ENCODE data around the gene PPME1. TPM values are rescaled to one million over a fixed set of nuclear protein-coding genes. Genes with fewer than 3 reads are reported as not detected.

Gene PPME1
- total RNA-seq, 1 experiment from 2014 or later = 39.4 TPM

- no peak overlapping the region for H3K14ac ChIP-seq (ENCODE audit: insufficient read depth, low read length)
- no peak overlapping the region for H4K8ac ChIP-seq (replicated peaks; ENCODE audit: insufficient read length, low read depth, low read length)
Observed at GRCh38 chr11:74280494-74280893, 109.4 kb downstream of the PPME1 start.

More at GRCh38 chr11:74280494-74280893, 109.4 kb downstream of the PPME1 start:
- Histone ChIP-seq H4K20me1 (ENCODE audit: control insufficient read depth, insufficient read depth, insufficient read length) (no peaks in the 10 kb centered on the region), H3K18ac (ENCODE audit: insufficient read length, low read depth, low read length) (no peak overlapping the region), H2BK5ac (ENCODE audit: insufficient read length, low read length) (no peak overlapping the region), H2BK20ac (ENCODE audit: low read depth, low read length, poor library complexity, severe bottlenecking) (no peak overlapping the region), H3K4ac (ENCODE audit: low read depth, low read length) (no peak overlapping the region), H3K4me2 (ENCODE audit: insufficient read depth, insufficient read length, low read length) (no peak overlapping the region), H2BK12ac (ENCODE audit: insufficient read length, low read depth, low read length) (no peak overlapping the region), H2AFZ (ENCODE audit: low read length) (no peak overlapping the region), H3K27me3 (ENCODE audit: insufficient read depth, low read length) (no peaks in the 10 kb centered on the region), H3K4me1 (ENCODE audit: insufficient read depth, low read length) (0 out of 2 replicates have a peak, but pooled peaks cover 1% of the 10 kb centered on the region), H3K23me2 (ENCODE audit: insufficient read length, low read depth, low read length, poor library complexity, severe bottlenecking) (no peaks in the 10 kb centered on the region), H3T11ph (ENCODE audit: low read length) (no peak overlapping the region), H3K9me3 (ENCODE audit: control insufficient read depth, low read depth, low read length) (no peaks in the 10 kb centered on the region), H3K27ac (ENCODE audit: insufficient read length, low read depth, low read length) (no peak overlapping the region), H2AK5ac (ENCODE audit: insufficient read length, low read length) (no peak overlapping the region), H2BK120ac (ENCODE audit: low read depth, low read length, poor library complexity, severe bottlenecking) (no peak overlapping the region), H3K79me1 (ENCODE audit: insufficient read depth, low read depth, low read length, poor library complexity, severe bottlenecking) (no peaks in the 10 kb centered on the region), H3K9ac (ENCODE audit: extremely low read depth, insufficient read length, low read length) (no peak overlapping the region), H2BK15ac (ENCODE audit: low read depth, low read length) (no peak overlapping the region), H3K56ac (ENCODE audit: insufficient read length, low read depth, low read length) (no peak overlapping the region), H3K79me2 (ENCODE audit: insufficient read depth, low read length) (no peaks in the 10 kb centered on the region), H3K23ac (ENCODE audit: insufficient read length, low read depth, low read length) (no peak overlapping the region), H4K91ac (ENCODE audit: insufficient read length, low read depth, low read length) (no peak overlapping the region), H4K5ac (ENCODE audit: insufficient read length, low read depth, low read length) (no peak overlapping the region)
- Mint-ChIP-seq H3K27me3 (ENCODE audit: low read depth) (no peaks in the 10 kb centered on the region), H3K4me3 (no peak overlapping the region), H3K27ac (no peak overlapping the region), H3K36me3 (ENCODE audit: insufficient read depth in 1 of 3, low read depth in 3 of 3) (no peaks in the 10 kb centered on the region), H3K9me3 (no peaks in the 10 kb centered on the region), H3K4me1 (no peaks in the 10 kb centered on the region)
- DNase-seq = no peak
- no peak for TF ChIP-seq CTCF (conservative IDR thresholded peaks at IDR 0.05)
